AG04449 (cell line): ENCODE results near the gene SMARCD3.

Experiments used
- CTCF ChIA-PET: fragments of 350-600 bp; formaldehyde crosslinking; extraction: SDS; loops from one replicate; lab custom pipeline; 2021; ENCODE audit warnings: antibody characterized with exemption; lab: Yijun Ruan, JAX
- POLR2A ChIA-PET: fragments of 400-600, 350-600 bp; formaldehyde crosslinking; extraction: SDS; loops from one replicate; lab custom pipeline; 2020; ENCODE audit warnings: antibody characterized with exemption, inconsistent platforms; lab: Yijun Ruan, JAX
- DNase-seq: peaks from one replicate; pipeline ENCODE4 v3.0.0-alpha.2; 2010; ENCODE audit warnings: low read depth, low spot score
- H3K4me3 ChIP-seq: 2 replicates; pipeline ENCODE4 v1.5.1; 2011; ENCODE audit warnings: low read depth, mild to moderate bottlenecking, control low read depth, low read length
- TF ChIP-seq, protein P1 (sequence below): IDR thresholded peaks from one replicate; pipeline ENCODE4 v1.5.1; 2011; ENCODE audit warnings: mild to moderate bottlenecking, moderate library complexity, low read length, control low read depth, inconsistent platforms; ENCODE audit not compliant: insufficient read depth; ENCODE audit errors: missing control alignments

SMARCD3 gene

DNA sequence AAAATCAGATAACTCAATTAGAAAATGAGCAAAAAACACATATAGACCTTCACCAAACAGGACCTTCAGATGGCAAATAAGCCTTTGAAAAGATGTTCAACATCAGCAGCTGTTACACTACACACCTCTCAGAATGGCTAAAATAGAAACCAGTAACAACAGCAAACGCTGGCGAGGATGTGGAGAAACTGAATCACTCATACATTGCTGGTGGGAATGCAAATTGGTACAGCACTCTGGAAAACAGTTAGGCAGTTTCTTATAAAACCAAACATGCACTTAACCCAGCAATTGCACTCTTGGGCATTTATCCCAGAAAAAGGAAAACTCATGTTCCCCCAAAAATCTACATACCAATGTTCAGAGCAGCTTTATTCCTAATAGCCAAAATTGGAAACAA lies 37.7 kb upstream of the SMARCD3 start:
- no peak overlapping the region for H3K4me3 ChIP-seq
- ChIA-PET POLR2A (no interaction called here), CTCF (interaction anchor here (0.7 to 1.3 kb wide), 4 partner anchors 11 to 44 kb away, joined by 3 to 5 read pairs (median 4); no protein-coding TSS in a partner anchor)
- TF ChIP-seq, protein P1, sequence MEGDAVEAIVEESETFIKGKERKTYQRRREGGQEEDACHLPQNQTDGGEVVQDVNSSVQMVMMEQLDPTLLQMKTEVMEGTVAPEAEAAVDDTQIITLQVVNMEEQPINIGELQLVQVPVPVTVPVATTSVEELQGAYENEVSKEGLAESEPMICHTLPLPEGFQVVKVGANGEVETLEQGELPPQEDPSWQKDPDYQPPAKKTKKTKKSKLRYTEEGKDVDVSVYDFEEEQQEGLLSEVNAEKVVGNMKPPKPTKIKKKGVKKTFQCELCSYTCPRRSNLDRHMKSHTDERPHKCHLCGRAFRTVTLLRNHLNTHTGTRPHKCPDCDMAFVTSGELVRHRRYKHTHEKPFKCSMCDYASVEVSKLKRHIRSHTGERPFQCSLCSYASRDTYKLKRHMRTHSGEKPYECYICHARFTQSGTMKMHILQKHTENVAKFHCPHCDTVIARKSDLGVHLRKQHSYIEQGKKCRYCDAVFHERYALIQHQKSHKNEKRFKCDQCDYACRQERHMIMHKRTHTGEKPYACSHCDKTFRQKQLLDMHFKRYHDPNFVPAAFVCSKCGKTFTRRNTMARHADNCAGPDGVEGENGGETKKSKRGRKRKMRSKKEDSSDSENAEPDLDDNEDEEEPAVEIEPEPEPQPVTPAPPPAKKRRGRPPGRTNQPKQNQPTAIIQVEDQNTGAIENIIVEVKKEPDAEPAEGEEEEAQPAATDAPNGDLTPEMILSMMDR = no peak
- no peak for DNase-seq

- no peak overlapping the region for H3K4me3 ChIP-seq
- TF ChIP-seq, protein P1 = no peak
- POLR2A ChIA-PET = no interaction called here
- DNase-seq = no peak
- CTCF ChIA-PET = interaction anchor here (1.0 to 1.6 kb wide), 3 partner anchors 9 to 34 kb away, joined by 3 to 6 read pairs (median 3); no protein-coding TSS in a partner anchor
Measured at GRCh38 chr7:151283302-151283701, 34.8 kb upstream of the SMARCD3 start.

DNA sequence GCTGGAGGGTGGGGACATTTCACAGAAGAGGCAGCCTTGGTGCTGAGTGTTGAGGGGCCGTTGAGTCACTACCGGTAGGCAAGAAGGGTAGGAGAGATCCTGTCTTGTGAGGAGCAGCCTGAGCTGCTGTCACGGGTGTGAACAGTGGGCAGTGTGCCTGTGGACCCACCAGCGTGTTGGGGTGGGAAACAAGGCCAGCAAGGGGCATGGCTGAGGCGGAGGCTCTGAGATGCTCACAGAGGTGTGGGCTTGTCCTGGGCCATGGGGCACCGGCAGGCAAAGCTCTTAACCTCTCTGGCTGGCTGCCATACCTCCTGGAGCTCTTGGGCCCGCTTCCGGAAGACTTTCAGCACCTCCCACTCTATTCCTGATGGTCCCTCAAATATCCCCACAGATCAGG lies 33.6 kb upstream of the SMARCD3 start:
- CTCF ChIA-PET = interaction anchor here (0.6 to 1.9 kb wide), 5 partner anchors 22 to 36 kb away, joined by 3 to 6 read pairs (median 3); no protein-coding TSS in a partner anchor
- H3K4me3 ChIP-seq = no peak overlapping the region

GRCh38 chr7:151281686-151282085 lies 33.2 kb upstream of the SMARCD3 start:
- TF ChIP-seq, protein P1 = no peak
- POLR2A ChIA-PET = no interaction called here
- DNase-seq = no peak
- H3K4me3 ChIP-seq = no peak overlapping the region
- CTCF ChIA-PET = interaction anchor here (0.8 to 1.9 kb wide), 2 partner anchors 24 to 28 kb away, joined by 3 to 5 read pairs; no protein-coding TSS in a partner anchor

More for the DNA sequence above, 33.6 kb upstream of the SMARCD3 start:
- POLR2A ChIA-PET = no interaction called here
- TF ChIP-seq, protein P1 = no peak
- no peak for DNase-seq

- no peak overlapping the region for H3K4me3 ChIP-seq
- DNase-seq = no peak
- TF ChIP-seq, protein P1 = no peak
- POLR2A ChIA-PET = no interaction called here
- CTCF ChIA-PET = interaction anchor here (1.9 kb wide), 1 partner anchor 29 kb away, joined by 5 read pairs; no protein-coding TSS in a partner anchor
Measured at GRCh38 chr7:151280388-151281019, 32.0 kb upstream of the SMARCD3 start.

DNA sequence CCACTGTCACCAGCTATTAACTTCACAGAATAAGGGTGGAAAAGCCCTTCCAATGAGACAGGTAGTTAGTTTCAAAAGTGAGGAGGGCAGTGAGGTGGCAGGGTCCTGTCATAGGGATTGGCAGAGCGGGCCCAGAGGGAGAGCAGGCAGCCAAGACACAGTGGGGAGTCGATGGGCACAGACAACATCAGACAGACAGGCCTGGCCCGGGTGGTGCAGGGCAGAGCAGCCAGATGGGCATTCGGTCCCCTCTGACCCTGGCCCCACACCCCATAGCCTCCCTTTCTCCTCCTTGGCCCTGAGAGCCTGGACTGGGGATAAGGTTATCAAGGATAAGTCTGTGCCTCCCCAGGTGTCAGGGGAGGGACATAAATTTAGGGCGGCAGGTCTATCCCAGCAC lies 31.4 kb upstream of the SMARCD3 start:
- POLR2A ChIA-PET = no interaction called here
- TF ChIP-seq, protein P1 = no peak
- no peak overlapping the region for H3K4me3 ChIP-seq
- CTCF ChIA-PET = no interaction called here
- DNase-seq = no peak
